ENCODE data around the gene ADD1. TPM values are rescaled to one million over a fixed set of nuclear protein-coding genes. Genes with fewer than 3 reads are reported as not detected.

Gene ADD1
- total and polyA plus RNA-seq, 2 of the 13 experiments (the other 11 are each of a cell fraction or from before 2014, with no cell fraction given): 73.9 to 122 TPM

- TF ChIP-seq MLXIP (CRISPR knock-in tag; IDR thresholded peaks at IDR 0.05; ENCODE audit: borderline replicate concordance): no peak
- no peak for TF ChIP-seq MBD4 (IDR thresholded peaks at IDR 0.05; ENCODE audit: borderline replicate concordance, low read length)
- TF ChIP-seq AHDC1 (CRISPR knock-in tag; IDR thresholded peaks at IDR 0.05; ENCODE audit: borderline replicate concordance): peak; percentile 25; the same call in 1 of the 2 replicates
- TF ChIP-seq SRY (CRISPR knock-in tag; IDR thresholded peaks at IDR 0.05): no peak
- TF ChIP-seq HIVEP1 (CRISPR knock-in tag; IDR thresholded peaks at IDR 0.05): peak; percentile 44; the same call in 1 of the 2 replicates
- TF ChIP-seq TAF15 (IDR thresholded peaks at IDR 0.05; ENCODE audit: low read depth, low read length, poor library complexity, severe bottlenecking): peak; percentile 97
- no peak for TF ChIP-seq ZNF207 (IDR thresholded peaks at IDR 0.05; ENCODE audit: borderline replicate concordance)
- TF ChIP-seq ZNF788 (CRISPR knock-in tag; IDR thresholded peaks at IDR 0.05; ENCODE audit: borderline replicate concordance): peak; percentile 81
- TF ChIP-seq ZNF17 (CRISPR knock-in tag; IDR thresholded peaks at IDR 0.05): no peak
- TF ChIP-seq GMEB1 (CRISPR knock-in tag; IDR thresholded peaks at IDR 0.05; ENCODE audit: borderline replicate concordance): no peak
- TF ChIP-seq ZNF674 (CRISPR knock-in tag; IDR thresholded peaks at IDR 0.05; ENCODE audit: low read depth): no peak
- peak; percentile 45 for TF ChIP-seq PRPF4 (IDR thresholded peaks at IDR 0.05; ENCODE audit: low read depth, low read length, poor library complexity, severe bottlenecking)
- TF ChIP-seq ARID2 (CRISPR knock-in tag; IDR thresholded peaks at IDR 0.05; ENCODE audit: borderline replicate concordance): no peak
- peak; percentile 66 for TF ChIP-seq ELF1 (CRISPR knock-in tag; IDR thresholded peaks at IDR 0.05)
- no peak for TF ChIP-seq ZNF782 (CRISPR knock-in tag; IDR thresholded peaks at IDR 0.05; ENCODE audit: borderline replicate concordance)
- peak; percentile 94 for TF ChIP-seq RXRB (CRISPR knock-in tag; IDR thresholded peaks at IDR 0.05; ENCODE audit: borderline replicate concordance)
- no peak for TF ChIP-seq ZNF160 (CRISPR knock-in tag; IDR thresholded peaks at IDR 0.05)
- TF ChIP-seq SALL2 (CRISPR knock-in tag; IDR thresholded peaks at IDR 0.05): peak; percentile 66; the same call in 1 of the 2 replicates
These were observed 42.7 kb upstream of the ADD1 start (continued) for GRCh38 chr4:2800691-2801596.
